ENCODE results near the gene FIGNL1. TPM values are rescaled to one million over a fixed set of nuclear protein-coding genes. Genes with fewer than 3 reads are reported as not detected.

Gene FIGNL1
- total and polyA plus RNA-seq, 2 of the 4 experiments (the other 2 are of a cell fraction) = 8.2 to 27.1 TPM

GRCh38 chr7:50455658-50456057, 5.5 kb upstream of the FIGNL1 start:
- no peak overlapping the region for H2AK9ac ChIP-seq (replicated peaks; ENCODE audit: low read depth, low read length, poor library complexity)
- no peak overlapping the region for H2BK5ac ChIP-seq (ENCODE audit: low read depth, low read length, poor library complexity, severe bottlenecking)
- H3K18ac ChIP-seq (ENCODE audit: low read depth, low read length) = no peak overlapping the region
- H3K9ac ChIP-seq (ENCODE audit: low read depth, low read length) = no peak overlapping the region
- H3K14ac ChIP-seq (replicated peaks; ENCODE audit: low read depth, low read length) = no peak overlapping the region
- H2AK5ac ChIP-seq (ENCODE audit: low read depth, low read length) = no peak overlapping the region
- no peak overlapping the region for H2BK20ac ChIP-seq (ENCODE audit: low read depth, low read length)
- H4K5ac ChIP-seq (ENCODE audit: low read depth, low read length) = no peak overlapping the region
- H4K20me1 ChIP-seq (ENCODE audit: insufficient read depth, low read length) = no peaks in the 10 kb centered on the region
- no peak for TF ChIP-seq CHD1 (IDR thresholded peaks at IDR 0.05; ENCODE audit: low read depth, low read length)
- no peak for TF ChIP-seq CEBPB (IDR thresholded peaks at IDR 0.05; ENCODE audit: low read depth, low read length)
- TF ChIP-seq MAFK (IDR thresholded peaks at IDR 0.05; ENCODE audit: low read depth, low read length) = no peak
- TF ChIP-seq USF2 (IDR thresholded peaks at IDR 0.05; ENCODE audit: low read depth, low read length) = no peak
- no peak for TF ChIP-seq ELK1 (IDR thresholded peaks at IDR 0.05; ENCODE audit: borderline replicate concordance, low read depth, low read length)
- no peak for TF ChIP-seq NFE2L2 (IDR thresholded peaks at IDR 0.05; ENCODE audit: low read depth, low read length)
- no peak for TF ChIP-seq BHLHE40 (IDR thresholded peaks at IDR 0.05; ENCODE audit: low read depth, low read length)
- no peaks in the 10 kb centered on the region for H3K9me3 ChIP-seq (ENCODE audit: control insufficient read depth, insufficient read depth, low read length)
- intact Hi-C loops (cut with micrococcal nuclease) (no loop called here), in situ Hi-C loops (cut with MboI; ENCODE audit: low sequenced_read_pairs) (loop anchor here (25.0 kb wide), 1 partner anchor 232 kb away; no protein-coding TSS in a partner anchor), dilution Hi-C loops (cut with HindIII; ENCODE audit: low sequenced_read_pairs, unreplicated experiment) (no loop called here)
- H3K9me1 ChIP-seq (ENCODE audit: insufficient read depth, low read length) = no peaks in the 10 kb centered on the region
- no peak overlapping the region for H4K91ac ChIP-seq (ENCODE audit: insufficient read depth, low read depth, low read length)
- H3K27me3 ChIP-seq (ENCODE audit: control insufficient read depth, insufficient read depth, low read length) = peaks cover 9% of the 10 kb centered on the region
- H2BK120ac ChIP-seq (ENCODE audit: low read depth, low read length) = no peak overlapping the region
- no peak overlapping the region for H4K8ac ChIP-seq (ENCODE audit: low read depth in 2 of 2, low read length in 2 of 2)
- ATAC-seq (ENCODE audit: low read depth) = no peak
- CTCF ChIA-PET = no interaction called here
- POLR2A ChIA-PET (ENCODE audit: unreplicated experiment) = no interaction called here
- no TSS peak for BruUV-seq (replicated peaks)
- no peak overlapping the region for H3K4me3 ChIP-seq (ENCODE audit: insufficient read depth, low read depth, low read length)
- no peak overlapping the region for H3K23ac ChIP-seq (ENCODE audit: low read depth, low read length)
- H2BK15ac ChIP-seq (ENCODE audit: low read depth, low read length) = no peak overlapping the region
- no peak overlapping the region for H2AFZ ChIP-seq (replicated peaks; ENCODE audit: low read length, poor library complexity)
- H3K36me3 ChIP-seq (ENCODE audit: control insufficient read depth, insufficient read depth, low read length) = no peaks in the 10 kb centered on the region
- H3K4me2 ChIP-seq (ENCODE audit: low read depth, low read length) = no peak overlapping the region
- no peaks in the 10 kb centered on the region for H3K4me1 ChIP-seq (ENCODE audit: control insufficient read depth, insufficient read depth, low read length)
- DNase-seq = no peak
- H3K27ac ChIP-seq (ENCODE audit: insufficient read depth, low read length) = no peak overlapping the region
- no peak overlapping the region for H3K56ac ChIP-seq (ENCODE audit: extremely low read depth, insufficient read depth, low read length)
- no peak overlapping the region for H3K4ac ChIP-seq (ENCODE audit: low read depth, low read length)
- no peaks in the 10 kb centered on the region for H3K79me1 ChIP-seq (ENCODE audit: low read depth in 1 of 2, low read length in 2 of 2)
